Neuronal stem cell (in vitro differentiated cells): Measurements from ENCODE around the gene DEDD.

ENCODE experiments used
- DNase-seq: peaks from one replicate; pipeline ENCODE4 v3.0.0-alpha.2; 2013; ENCODE audit warnings: low spot score
- H2AFZ ChIP-seq: one replicate; pipeline ENCODE4 v1.6.1; 2013; ENCODE audit warnings: mild to moderate bottlenecking, low read length, inconsistent platforms
- H2AK5ac ChIP-seq: 2 replicates; pipeline ENCODE4 v1.6.1; 2013; ENCODE audit warnings: low read depth, mild to moderate bottlenecking, inconsistent platforms, low read length, moderate library complexity, mixed read lengths
- H2BK120ac ChIP-seq: 2 replicates; pipeline ENCODE4 v1.6.1; 2013; ENCODE audit warnings: low read depth, mild to moderate bottlenecking, inconsistent platforms, low read length, moderate library complexity, mixed read lengths
- H2BK12ac ChIP-seq: one replicate; pipeline ENCODE4 v1.6.1; 2013; ENCODE audit warnings: low read length, inconsistent platforms
- H2BK15ac ChIP-seq: 2 replicates; pipeline ENCODE4 v1.6.1; 2013; ENCODE audit warnings: mild to moderate bottlenecking, low read length, inconsistent platforms, mixed read lengths
- H2BK5ac ChIP-seq: one replicate; pipeline ENCODE4 v1.6.1; 2013; ENCODE audit warnings: inconsistent platforms, mild to moderate bottlenecking, low read length, moderate library complexity
- H3K14ac ChIP-seq: one replicate; pipeline ENCODE4 v1.6.1; 2013; ENCODE audit warnings: low read length, inconsistent platforms
- H3K18ac ChIP-seq: 2 replicates; pipeline ENCODE4 v1.6.1; 2013; ENCODE audit warnings: low read length, inconsistent platforms
- H3K23ac ChIP-seq: 2 replicates; pipeline ENCODE4 v1.6.1; 2013; ENCODE audit warnings: low read depth, mild to moderate bottlenecking, mixed read lengths, low read length, inconsistent platforms; ENCODE audit not compliant: poor library complexity
- H3K27ac ChIP-seq: replicated peaks from 3 replicates; pipeline ENCODE4 v1.5.1; 2013; ENCODE audit warnings: low read length, inconsistent platforms
- H3K27me3 ChIP-seq, 3 experiments: 2 replicates each; pipeline ENCODE4 v1.6.1; 2013; ENCODE audit warnings: low read length in 3 of 3, mild to moderate bottlenecking in 2 of 3, inconsistent platforms in 1 of 3, low read depth in 1 of 3, mixed read lengths in 1 of 3, moderate library complexity in 1 of 3; ENCODE audit not compliant: control insufficient read depth in 3 of 3, insufficient read depth in 3 of 3
- H3K36me3 ChIP-seq, 2 donors: replicated peaks in 1 of 2; 2 replicates each; pipeline ENCODE4 v1.6.1; 2013; ENCODE audit warnings: low read length in 2 of 2; ENCODE audit not compliant: control insufficient read depth in 2 of 2, insufficient read depth in 2 of 2
- H3K4ac ChIP-seq: 2 replicates; pipeline ENCODE4 v1.6.1; 2013; ENCODE audit warnings: inconsistent platforms, mild to moderate bottlenecking, low read length, moderate library complexity
- H3K4me1 ChIP-seq, 2 donors: 1 replicate in 1 of 2; 2 replicates in 1 of 2; pipeline ENCODE4 v1.6.1; 2013; ENCODE audit warnings: low read length in 2 of 2, low read depth in 1 of 2; ENCODE audit not compliant: control insufficient read depth in 2 of 2, insufficient read depth in 1 of 2
- H3K4me2 ChIP-seq: one replicate; pipeline ENCODE4 v1.6.1; 2013; ENCODE audit warnings: mild to moderate bottlenecking, low read length, inconsistent platforms; ENCODE audit not compliant: insufficient read depth, poor library complexity, severe bottlenecking
- H3K4me3 ChIP-seq, 2 donors: 2 replicates each; pipeline ENCODE4 v1.5.1; 2013; ENCODE audit warnings: low read length in 2 of 2, mild to moderate bottlenecking in 2 of 2, inconsistent platforms in 1 of 2, moderate library complexity in 1 of 2
- H3K79me1 ChIP-seq: one replicate; pipeline ENCODE4 v1.6.1; 2013; ENCODE audit warnings: low read depth, mild to moderate bottlenecking, inconsistent platforms, low read length, moderate library complexity
- H3K9ac ChIP-seq: one replicate; pipeline ENCODE4 v1.6.1; 2013; ENCODE audit warnings: mild to moderate bottlenecking, low read depth, low read length, inconsistent platforms; ENCODE audit not compliant: poor library complexity
- H3K9me3 ChIP-seq, 2 donors: replicated peaks in 1 of 2; 2 replicates each; pipeline versions ENCODE3 to v1.6.1; 2013; ENCODE audit warnings: low read length in 2 of 2, mild to moderate bottlenecking in 2 of 2, inconsistent platforms in 1 of 2, low read depth in 1 of 2, mixed read lengths in 1 of 2, moderate library complexity in 1 of 2; ENCODE audit not compliant: control insufficient read depth in 2 of 2, insufficient read depth in 1 of 2
- H4K8ac ChIP-seq: one replicate; pipeline ENCODE4 v1.6.1; 2013; ENCODE audit warnings: low read depth, mild to moderate bottlenecking, inconsistent platforms, low read length, moderate library complexity
- H4K91ac ChIP-seq: one replicate; pipeline ENCODE4 v1.6.1; 2013; ENCODE audit warnings: low read length, low read depth, mild to moderate bottlenecking, inconsistent platforms; ENCODE audit not compliant: poor library complexity
- WGBS, 2 donors: extraction: QIAGEN DNeasy Blood & Tissue Kit; methylation state at CpG; one replicate each; pipeline ENCODE4 v1.1.7; 2013; ENCODE audit warnings: missing lambda C conversion rate in 2 of 2, mixed read lengths in 1 of 2; ENCODE audit not compliant: insufficient read length in 2 of 2, insufficient replicate concordance in 1 of 2; ENCODE audit errors: extremely low coverage in 2 of 2; 5-methylcytosine and 5-hydroxymethylcytosine counted together

DEDD gene

DNA sequence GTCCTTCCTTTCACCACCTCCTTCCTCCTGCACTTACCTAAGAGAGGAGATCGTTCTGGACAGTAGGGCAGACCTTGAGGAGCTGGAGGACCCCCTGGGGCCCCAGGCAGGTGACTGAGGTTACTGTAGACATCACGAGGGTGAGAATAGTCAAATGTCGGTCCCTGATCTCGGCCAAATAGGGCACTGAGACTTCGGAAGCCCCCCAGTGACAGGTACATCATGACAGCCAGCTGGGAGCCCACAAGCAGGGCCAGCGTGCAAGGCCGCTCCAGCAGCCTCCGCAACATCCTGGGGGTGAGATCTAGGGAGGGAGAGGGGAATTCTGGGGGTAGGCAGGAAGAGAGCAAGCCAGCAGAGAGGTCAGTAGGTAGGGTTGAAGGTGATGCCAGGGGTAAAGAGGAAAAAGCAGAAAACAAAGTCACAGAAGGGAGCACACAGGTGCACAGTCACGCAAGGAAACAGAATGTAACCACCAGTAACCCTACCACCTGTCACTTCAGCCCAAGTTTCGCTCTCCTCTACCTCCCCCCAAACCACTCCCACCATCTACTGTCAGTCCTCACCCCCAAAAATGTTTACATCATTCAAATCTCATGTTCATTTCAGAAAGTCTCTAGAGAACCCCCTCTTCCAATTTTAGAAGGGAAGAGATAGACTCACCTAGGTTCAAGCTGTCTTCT is 43.4 kb upstream of the DEDD start:
- Histone ChIP-seq H3K4me2 (no peak overlapping the region), H2AFZ (no peak overlapping the region), H3K27ac (no peak overlapping the region), H3K4ac (no peak overlapping the region), H3K14ac (no peak overlapping the region), H3K9me3 (no peaks in the 10 kb centered on the region), H3K23ac (no peak overlapping the region), H3K36me3 (peaks cover 34 to 50% of the 10 kb centered on the region in 2 donors), H3K18ac (no peak overlapping the region), H3K79me1 (peaks cover 6% of the 10 kb centered on the region), H2AK5ac (no peak overlapping the region), H4K91ac (no peak overlapping the region), H3K4me3 (peak overlapping the region in 1 of 2 donors; percentile 79), H2BK120ac (no peak overlapping the region), H3K9ac (no peak overlapping the region), H4K8ac (no peak overlapping the region), H2BK12ac (no peak overlapping the region), H2BK15ac (no peak overlapping the region), H3K4me1 (peaks cover 6 to 10% of the 10 kb centered on the region in 2 donors), H2BK5ac (no peak overlapping the region), H3K27me3 (no peaks in the 10 kb centered on the region)
- no peak for DNase-seq
- 100% methylated on average over 1 of the region's 10 CpGs; no CpG with 5 or more reads in 1 of the 2 donors for WGBS, 2 donors

- Histone ChIP-seq H3K9me3 (no peaks in the 10 kb centered on the region), H3K9ac (no peak overlapping the region), H3K18ac (no peak overlapping the region), H2BK5ac (no peak overlapping the region), H2AFZ (no peak overlapping the region), H4K91ac (no peak overlapping the region), H2BK120ac (no peak overlapping the region), H3K4me2 (no peak overlapping the region), H4K8ac (no peak overlapping the region), H2BK15ac (no peak overlapping the region), H3K14ac (no peak overlapping the region), H2AK5ac (no peak overlapping the region), H3K27me3 (no peaks in the 10 kb centered on the region), H3K4me3 (no peak overlapping the region), H2BK12ac (no peak overlapping the region), H3K4me1 (peaks cover 6 to 10% of the 10 kb centered on the region in 2 donors), H3K4ac (no peak overlapping the region), H3K27ac (no peak overlapping the region), H3K79me1 (peaks cover 6% of the 10 kb centered on the region), H3K36me3 (peaks cover 41 to 58% of the 10 kb centered on the region in 2 donors), H3K23ac (no peak overlapping the region)
- no peak for DNase-seq
- no CpG with 5 or more reads among the region's 11 CpGs for WGBS, 2 donors
Observed at GRCh38 chr1:161174911-161175310, 42.4 kb upstream of the DEDD start.

DNA sequence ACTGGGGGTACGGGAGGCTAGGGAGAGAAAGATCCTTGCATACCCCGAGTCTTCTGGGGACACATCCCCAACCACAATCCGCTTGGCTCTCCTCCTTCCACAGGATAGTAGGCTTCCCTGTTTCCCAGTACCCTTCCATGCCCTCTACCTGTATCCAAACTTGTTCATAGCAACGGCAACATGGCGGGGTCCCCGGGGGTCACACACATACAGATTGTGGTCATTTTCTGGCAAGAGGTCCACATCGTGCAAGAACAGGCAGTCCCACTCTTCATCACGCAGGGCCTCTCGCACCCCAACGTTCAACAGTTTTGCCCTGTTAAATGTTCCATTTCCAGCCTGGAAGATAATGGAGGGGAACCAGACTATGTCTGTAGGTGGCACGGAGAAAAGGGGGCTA is 41.2 kb upstream of the DEDD start:
- Histone ChIP-seq H3K4me3 (no peak overlapping the region), H3K14ac (no peak overlapping the region), H2BK12ac (no peak overlapping the region), H2BK120ac (no peak overlapping the region), H4K91ac (no peak overlapping the region), H3K4me1 (peaks cover 6 to 10% of the 10 kb centered on the region in 2 donors), H3K36me3 (peaks cover 48 to 69% of the 10 kb centered on the region in 2 donors), H3K18ac (no peak overlapping the region), H2AK5ac (no peak overlapping the region), H3K9me3 (no peaks in the 10 kb centered on the region), H2BK5ac (no peak overlapping the region), H2AFZ (no peak overlapping the region), H3K4ac (no peak overlapping the region), H2BK15ac (no peak overlapping the region), H4K8ac (no peak overlapping the region), H3K79me1 (peaks cover 6% of the 10 kb centered on the region), H3K23ac (no peak overlapping the region), H3K4me2 (no peak overlapping the region), H3K27ac (no peak overlapping the region), H3K9ac (no peak overlapping the region), H3K27me3 (no peaks in the 10 kb centered on the region)
- DNase-seq, result no peak
- no CpG with 5 or more reads among the region's 11 CpGs for WGBS, 2 donors

DNA sequence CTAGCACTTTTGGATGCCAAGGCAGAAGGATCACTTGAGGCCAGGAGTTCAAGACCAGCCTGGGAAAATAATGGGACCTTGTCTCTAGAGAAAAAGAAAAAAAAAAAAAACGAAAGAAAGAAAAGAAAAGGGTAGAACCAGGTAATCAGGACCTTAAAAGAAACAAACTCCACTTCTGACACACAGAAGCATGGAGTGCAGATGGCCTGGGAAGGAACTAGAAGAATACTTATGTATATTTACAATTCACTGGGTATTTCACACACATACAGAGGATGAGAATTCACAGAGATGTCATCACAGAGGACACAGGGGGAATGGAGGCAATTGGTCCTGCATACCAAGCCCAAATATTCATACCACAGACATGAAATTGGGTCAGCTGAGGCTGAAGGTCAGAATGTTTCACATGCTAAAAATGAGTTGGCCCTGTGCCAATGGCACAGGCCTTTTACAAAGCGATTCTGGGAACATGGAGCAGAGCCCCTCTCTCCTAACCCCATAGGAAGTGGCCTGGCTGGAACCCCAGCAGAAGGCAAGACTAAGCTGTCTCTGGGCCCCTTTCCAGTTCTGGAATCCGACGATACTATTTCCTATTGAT is 40.4 kb upstream of the DEDD start:
- no peak overlapping the region for H3K18ac ChIP-seq
- no peak overlapping the region for H3K23ac ChIP-seq
- H2AFZ ChIP-seq, result no peak overlapping the region
- no CpG with 5 or more reads among the region's 4 CpGs for WGBS, 2 donors
- H4K8ac ChIP-seq, result no peak overlapping the region
- H2BK15ac ChIP-seq, result no peak overlapping the region
- H3K9ac ChIP-seq, result no peak overlapping the region
- H3K14ac ChIP-seq, result no peak overlapping the region
- H3K4me3 ChIP-seq, result no peak overlapping the region
- DNase-seq, result no peak
- H3K36me3 ChIP-seq, result peaks cover 50 to 69% of the 10 kb centered on the region in 2 donors
- no peak overlapping the region for H2BK120ac ChIP-seq
- H3K27me3 ChIP-seq, result no peaks in the 10 kb centered on the region
- H3K4me1 ChIP-seq, result peaks cover 6 to 9% of the 10 kb centered on the region in 2 donors
- H2BK12ac ChIP-seq, result no peak overlapping the region
- no peaks in the 10 kb centered on the region for H3K9me3 ChIP-seq
- no peak overlapping the region for H3K4me2 ChIP-seq
- no peak overlapping the region for H4K91ac ChIP-seq
- no peak overlapping the region for H3K4ac ChIP-seq
- H2BK5ac ChIP-seq, result no peak overlapping the region
- H3K27ac ChIP-seq, result no peak overlapping the region
- H2AK5ac ChIP-seq, result no peak overlapping the region
- peaks cover 6% of the 10 kb centered on the region for H3K79me1 ChIP-seq
